K562 (cell line): ENCODE data around the gene FTH1. TPM values are rescaled to one million over a fixed set of nuclear protein-coding genes. Genes with fewer than 3 reads are reported as not detected.

Source experiments
- ASH1L ChIP-seq: fragments of 450-650 bp; IDR thresholded peaks from 2 replicates; pipeline ENCODE4 v1.6.1; 2018; ENCODE audit warnings: borderline replicate concordance, mild to moderate bottlenecking, low read depth; ENCODE audit not compliant: partially characterized antibody
- CC2D1A ChIP-seq: fragments of 450-650 bp; IDR thresholded peaks from 2 replicates; pipeline ENCODE4 v1.6.1; 2017; ENCODE audit warnings: mild to moderate bottlenecking
- CREB1 ChIP-seq, 2 experiments: sonication (generic) in 1 of 2; formaldehyde crosslinking in 1 of 2; IDR thresholded peaks; 2 replicates each; pipeline versions ENCODE4 v1.6.1 to v1.8.0; 2012 to 2022; ENCODE audit warnings: inconsistent platforms in 1 of 2, mild to moderate bottlenecking in 1 of 2, missing genetic modification reagents in 1 of 2, moderate library complexity in 1 of 2
- DACH1 ChIP-seq: fragments of 450-650 bp; IDR thresholded peaks from 2 replicates; pipeline ENCODE4 v1.6.1; 2018; ENCODE audit not compliant: partially characterized antibody
- EZH2 ChIP-seq: IDR thresholded peaks from 2 replicates; pipeline ENCODE4 v1.6.1; 2012; ENCODE audit warnings: low read depth, mild to moderate bottlenecking, inconsistent platforms, low read length, borderline replicate concordance
- HINFP ChIP-seq: fragments of 450-650 bp; conservative IDR thresholded peaks from 2 replicates; pipeline ENCODE4 v1.6.1; 2016; ENCODE audit warnings: missing genetic modification characterization, low read depth, mild to moderate bottlenecking, control low read depth, missing compliant biosample characterization
- KDM4B ChIP-seq, 2 experiments: fragments of 450-650 bp in 1 of 2; sonication (generic) in 1 of 2; IDR thresholded peaks; 2 replicates each; pipeline ENCODE4 v1.6.1; 2016 to 2017; ENCODE audit warnings: borderline replicate concordance in 2 of 2, antibody characterized with exemption in 1 of 2, low read depth in 1 of 2, mild to moderate bottlenecking in 1 of 2
- PHB2 ChIP-seq: fragments of 450-650 bp; IDR thresholded peaks from 2 replicates; pipeline ENCODE4 v1.6.1; 2017; ENCODE audit warnings: low read depth
- POLR2A ChIP-seq: fragments of 450-650 bp; conservative IDR thresholded peaks from 2 replicates; pipeline ENCODE4 v1.6.1; 2016
- PTBP1 ChIP-seq: fragments of 200-400 bp; formaldehyde crosslinking; IDR thresholded peaks from 2 replicates; pipeline ENCODE4 v1.6.1; 2017; ENCODE audit warnings: low read depth, low read length
- RBBP5 ChIP-seq: fragments of 200-600 bp; sonication (generic); IDR thresholded peaks from 2 replicates; pipeline ENCODE4 v1.6.1; 2012; ENCODE audit warnings: borderline replicate concordance, mild to moderate bottlenecking, low read length, control low read depth, inconsistent platforms; ENCODE audit not compliant: insufficient read depth, poor library complexity, severe bottlenecking
- RNF219 ChIP-seq: fragments of 250-450 bp; sonication (Bioruptor Pico); IDR thresholded peaks from 2 replicates; pipeline ENCODE4 v1.5.0; 2022; ENCODE audit warnings: mild to moderate bottlenecking
- SAP30 ChIP-seq: fragments of 200-600 bp; sonication (generic); IDR thresholded peaks from 2 replicates; pipeline ENCODE4 v1.6.1; 2012; ENCODE audit warnings: borderline replicate concordance, low read depth, mild to moderate bottlenecking, moderate library complexity, low read length, control low read depth, inconsistent platforms; ENCODE audit not compliant: insufficient read depth, poor library complexity, severe bottlenecking
- THRAP3 ChIP-seq: fragments of 450-650 bp; IDR thresholded peaks from 2 replicates; pipeline ENCODE4 v1.6.1; 2016; ENCODE audit warnings: mild to moderate bottlenecking, inconsistent platforms, borderline replicate concordance
- UBTF ChIP-seq, 2 experiments: IDR thresholded peaks; 2 replicates each; pipeline ENCODE4 v1.6.1; 2012; ENCODE audit warnings: improper control_type of control experiment in 2 of 2, low read depth in 2 of 2, low read length in 2 of 2, borderline replicate concordance in 1 of 2
- ZBTB12 ChIP-seq: fragments of 250-450 bp; sonication (Bioruptor Pico); IDR thresholded peaks from 2 replicates; pipeline ENCODE4 v1.4.0; 2020
- ZFP1 ChIP-seq: fragments of 450-650 bp; formaldehyde crosslinking; IDR thresholded peaks from 2 replicates; pipeline ENCODE4 v1.4.0; 2020; ENCODE audit warnings: mild to moderate bottlenecking, mixed read lengths
- ZNF311 ChIP-seq: fragments of 250-450 bp; sonication (Bioruptor Pico); IDR thresholded peaks from 2 replicates; pipeline ENCODE4 v1.4.0; 2020; ENCODE audit warnings: mild to moderate bottlenecking, moderate library complexity
- ZNF444 ChIP-seq: fragments of 250-450 bp; sonication (Bioruptor Pico); IDR thresholded peaks from 2 replicates; pipeline ENCODE4 v1.4.0; 2020; ENCODE audit warnings: mild to moderate bottlenecking, moderate library complexity
- polyA plus RNA-seq, 8 experiments: library from polyadenylated mRNA; depleted of rRNA in 4 of 8; stranded (reverse) in 5 of 8; unstranded in 3 of 8; fragments of >200 nt; fragmentation: Nextera tagmentation in 2 of 8; fragmentation: Illumina TruSeq in 1 of 8; extraction: Ambion mirVana in 2 of 8; extraction: Trizol in 1 of 8; gene quantifications; 2 replicates each; pipeline versions ENCODE4 v1.2.1 to v1.2.3, GENCODE V29; 2011 to 2014; ENCODE audit warnings: inconsistent platforms in 1 of 8, missing spikeins in 1 of 8
- total RNA-seq, 7 experiments: library from RNA; depleted of rRNA in 6 of 7; stranded (reverse); fragments of >200 nt in 6 of 7; fragmentation: Illumina TruSeq in 2 of 7; extraction: Trizol in 2 of 7; gene quantifications; 2 replicates each; pipeline versions ENCODE4 v1.2.1 to v1.2.3, GENCODE V29; 2011 to 2021; ENCODE audit warnings: low replicate concordance in 1 of 7

Gene FTH1
- total and polyA plus RNA-seq, 9 of the 15 experiments (the other 6 are each of a cell fraction or from before 2014, with no cell fraction given): 370 to 3,146 (median 802) TPM

GRCh38 chr11:61919705-61920631 lies 47.5 kb downstream of the FTH1 start (continued):
- TF ChIP-seq UBTF (IDR thresholded peaks at IDR 0.05; ENCODE audit: borderline replicate concordance in 1 of 2, low read depth in 2 of 2, low read length in 2 of 2) (peak; percentile 21 to 79; a peak in 1 of 4 replicates), DACH1 (peak; percentile 68), PTBP1 (0 out of 2 replicates have a peak, but pooled peaks have one; percentile 74), THRAP3 (no peak), KDM4B (IDR thresholded peaks at IDR 0.05; ENCODE audit: borderline replicate concordance in 2 of 2, low read depth in 1 of 2) (peak in 1 of 2 experiments; percentile 46; a peak in 1 of 4 replicates), ASH1L (no peak), RBBP5 (peak; percentile 51), CC2D1A (peak; percentile 87; the same call in 1 of the 2 replicates), PHB2 (peak; percentile 62; the same call in 1 of the 2 replicates), ZFP1 (CRISPR knock-in tag) (no peak), EZH2 (no peak), ZNF444 (CRISPR knock-in tag) (no peak), SAP30 (peak; percentile 54), CREB1 (IDR thresholded peaks at IDR 0.05) (peak; percentile 55), CREB1 (CRISPR knock-in tag; IDR thresholded peaks at IDR 0.05) (no peak; the same call in 1 of the 2 replicates), POLR2A (peak; percentile 43; the same call in 1 of the 2 replicates), ZBTB12 (CRISPR knock-in tag) (no peak), ZNF311 (CRISPR knock-in tag) (no peak), HINFP (tag) (peak; percentile 82), RNF219 (no peak)
